Right atrium auricular region (tissue), 2 donors: ENCODE measurements around the gene EOLA1. TPM values are rescaled to one million over a fixed set of nuclear protein-coding genes. Genes with fewer than 3 reads are reported as not detected.

Experiments
- DNase-seq: peaks from one replicate; pipeline ENCODE4 v3.0.0-alpha.2; 2019; ENCODE audit warnings: low spot score
- H3K27ac ChIP-seq, 2 donors: fragments of 200-600 bp; sonication (generic); 1 replicate in 1 of 2; 2 replicates in 1 of 2; pipeline ENCODE4 v1.5.1; 2016 to 2019
- H3K27me3 ChIP-seq, 2 donors: fragments of 200-600 bp; sonication (generic); one replicate each; pipeline versions ENCODE4 v1.5.1 to v1.6.0; 2017 to 2019
- H3K36me3 ChIP-seq: fragments of 200-600 bp; sonication (generic); one replicate; pipeline ENCODE4 v1.5.1; 2016
- H3K4me1 ChIP-seq, 2 donors: fragments of 200-600 bp; sonication (generic); one replicate each; pipeline versions ENCODE4 v1.5.1 to v1.6.0; 2017 to 2019
- H3K4me3 ChIP-seq, 2 donors: fragments of 200-600 bp; sonication (generic); 1 replicate in 1 of 2; 2 replicates in 1 of 2; pipeline ENCODE4 v1.5.1; 2017 to 2019; ENCODE audit warnings: mild to moderate bottlenecking in 1 of 2, moderate library complexity in 1 of 2
- H3K9me3 ChIP-seq, 2 donors: fragments of 200-600 bp; sonication (generic); one replicate each; pipeline ENCODE4 v1.5.1; 2019
- CTCF ChIP-seq, 2 donors: fragments of 200-600 bp; sonication (generic); IDR thresholded peaks; one replicate each; pipeline ENCODE4 v1.5.1; 2019; ENCODE audit warnings: antibody characterized with exemption in 2 of 2
- total RNA-seq, 2 donors: library from RNA; depleted of rRNA; stranded (reverse); fragments of >200 nt; gene quantifications; one replicate each; pipeline ENCODE4 v1.1.0, GENCODE V29; 2016

EOLA1 gene
- total RNA-seq, 2 donors from 2014 or later = 10.8 to 14.4 TPM

DNA sequence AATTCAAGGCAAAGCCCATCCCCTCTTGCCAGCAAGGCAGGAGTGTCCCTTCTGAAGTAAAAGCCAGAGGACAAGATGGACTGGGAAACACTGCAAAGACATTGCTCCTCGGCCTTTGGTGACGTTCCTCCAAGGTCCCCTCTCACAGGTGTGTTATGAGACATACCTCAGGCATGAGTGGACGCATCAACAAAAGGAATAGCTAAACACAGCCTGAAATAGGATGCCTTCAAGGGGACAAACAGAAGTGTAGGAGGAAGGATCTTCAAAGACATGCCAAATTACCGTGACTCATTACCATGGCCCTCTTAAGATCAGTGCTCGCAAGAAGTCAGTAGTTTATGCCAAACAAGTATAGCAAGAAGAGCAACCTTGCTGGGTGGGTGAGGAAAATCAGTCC is 29.7 kb upstream of the EOLA1 start:
- Histone ChIP-seq H3K9me3 (no peaks in the 10 kb centered on the region), H3K4me1 (no peaks in the 10 kb centered on the region), H3K4me3 (no peak overlapping the region), H3K27ac (no peak overlapping the region), H3K27me3 (no peaks in the 10 kb centered on the region), H3K36me3 (no peaks in the 10 kb centered on the region)
- no peak for TF ChIP-seq CTCF (IDR thresholded peaks at IDR 0.05)
- no peak for DNase-seq

DNA sequence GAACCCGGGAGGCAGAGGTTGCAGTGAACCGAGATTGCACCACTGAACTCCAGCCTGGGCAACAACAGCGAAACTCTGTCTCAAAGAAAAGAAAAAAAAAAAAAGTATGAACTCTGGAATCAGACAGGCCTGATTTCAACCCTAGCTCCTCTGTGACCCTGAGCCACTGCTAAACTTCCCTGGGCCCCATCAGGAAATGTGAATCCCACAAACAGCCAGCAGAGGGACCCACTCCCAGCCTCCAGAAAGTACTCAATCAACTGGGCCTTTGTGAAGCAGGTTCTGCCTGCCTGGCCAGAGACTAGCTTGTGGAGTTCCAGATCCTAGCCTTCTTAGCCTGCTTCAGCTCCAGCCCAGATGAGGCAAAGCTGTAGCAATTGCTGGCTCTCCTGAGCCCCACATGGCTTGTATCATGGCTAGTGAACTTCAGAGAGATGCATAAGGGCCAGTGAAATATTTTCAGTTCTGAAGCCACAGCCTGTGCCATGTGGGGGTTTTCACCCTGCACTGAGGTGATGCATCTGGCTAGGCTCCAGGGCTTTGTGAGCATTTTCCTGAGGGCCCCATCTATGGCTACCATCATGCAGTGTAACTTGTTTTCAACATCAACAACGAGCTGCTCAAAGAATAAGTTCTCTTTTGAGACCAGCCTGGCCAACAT is 28.5 kb upstream of the EOLA1 start:
- Histone ChIP-seq H3K9me3 (no peaks in the 10 kb centered on the region), H3K4me1 (no peaks in the 10 kb centered on the region), H3K27me3 (no peaks in the 10 kb centered on the region), H3K27ac (no peak overlapping the region), H3K36me3 (no peaks in the 10 kb centered on the region), H3K4me3 (no peak overlapping the region)
- TF ChIP-seq CTCF (IDR thresholded peaks at IDR 0.05) = peak; percentile 27 to 67
- DNase-seq = peak; percentile 67

GRCh38 chrX:149513825-149514428 is 26.9 kb upstream of the EOLA1 start:
- no peak for DNase-seq
- no peak overlapping the region for H3K27ac ChIP-seq

DNA sequence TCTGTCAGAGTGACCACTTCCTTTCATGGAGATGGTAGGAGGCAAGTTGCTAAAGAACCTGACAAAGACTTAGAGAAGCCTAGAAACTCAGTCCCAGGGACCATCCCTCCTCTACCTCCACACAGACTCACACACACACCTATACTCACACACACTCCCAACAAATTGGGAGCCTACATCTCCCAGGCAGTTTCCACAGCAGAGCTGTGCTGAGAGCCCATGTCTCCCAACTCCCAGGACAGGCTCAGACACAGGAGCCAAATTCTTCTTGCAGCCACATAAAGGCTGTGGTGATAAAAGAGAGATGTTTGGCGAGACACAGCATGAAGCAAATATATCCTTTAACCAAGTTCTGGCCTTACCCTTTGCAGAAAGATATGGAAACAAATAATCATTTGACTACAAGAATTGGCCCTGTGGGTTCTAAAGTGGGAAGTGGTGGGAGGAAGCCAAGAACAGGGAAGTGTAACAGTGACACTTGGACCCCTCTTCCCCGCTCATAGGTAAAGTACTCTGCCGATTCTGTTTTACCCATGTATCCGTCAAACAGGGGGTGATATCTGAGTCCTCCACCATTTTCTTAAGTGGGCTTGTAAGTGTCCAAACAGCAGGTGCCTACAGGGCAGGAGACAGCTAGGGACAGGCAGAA is 24.7 kb upstream of the EOLA1 start:
- H3K4me3 ChIP-seq = no peak overlapping the region
- H3K36me3 ChIP-seq = no peaks in the 10 kb centered on the region
- H3K4me1 ChIP-seq = no peaks in the 10 kb centered on the region
- H3K27me3 ChIP-seq = no peaks in the 10 kb centered on the region
- no peaks in the 10 kb centered on the region for H3K9me3 ChIP-seq
- H3K27ac ChIP-seq = no peak overlapping the region
- no peak for TF ChIP-seq CTCF (IDR thresholded peaks at IDR 0.05)
- no peak for DNase-seq

More at GRCh38 chrX:149513825-149514428, 26.9 kb upstream of the EOLA1 start:
- Histone ChIP-seq H3K27me3 (no peaks in the 10 kb centered on the region), H3K9me3 (no peaks in the 10 kb centered on the region), H3K4me3 (no peak overlapping the region), H3K4me1 (no peaks in the 10 kb centered on the region), H3K36me3 (no peaks in the 10 kb centered on the region)
- TF ChIP-seq CTCF (IDR thresholded peaks at IDR 0.05) = no peak

- no peaks in the 10 kb centered on the region for H3K27me3 ChIP-seq
- no peak overlapping the region for H3K4me3 ChIP-seq
- no peak for TF ChIP-seq CTCF (IDR thresholded peaks at IDR 0.05)
- H3K9me3 ChIP-seq = no peaks in the 10 kb centered on the region
- H3K36me3 ChIP-seq = no peaks in the 10 kb centered on the region
- H3K4me1 ChIP-seq = no peaks in the 10 kb centered on the region
- no peak overlapping the region for H3K27ac ChIP-seq
- no peak for DNase-seq
These were observed 24.2 kb upstream of the EOLA1 start for GRCh38 chrX:149516604-149517003.
